GM18505 (cell line): ENCODE measurements around the gene KRTAP10-7.
"Not testable (repeated sequence)": the region's sequence is repeated elsewhere in the genome, so short reads cannot be mapped to it uniquely, and the experiment has no call there.

ENCODE experiments used
- ATAC-seq: cut with Tn5 transposase; IDR thresholded peaks from one replicate; pipeline ENCODE4 v1.9.1; 2021; ENCODE audit not compliant: unreplicated experiment
- POLR2A ChIP-seq: IDR thresholded peaks from 4 replicates; pipeline ENCODE4 v1.6.1; 2011; ENCODE audit warnings: borderline replicate concordance; ENCODE audit not compliant: insufficient read depth, insufficient read length; ENCODE audit errors: extremely low read depth

Gene KRTAP10-7

DNA sequence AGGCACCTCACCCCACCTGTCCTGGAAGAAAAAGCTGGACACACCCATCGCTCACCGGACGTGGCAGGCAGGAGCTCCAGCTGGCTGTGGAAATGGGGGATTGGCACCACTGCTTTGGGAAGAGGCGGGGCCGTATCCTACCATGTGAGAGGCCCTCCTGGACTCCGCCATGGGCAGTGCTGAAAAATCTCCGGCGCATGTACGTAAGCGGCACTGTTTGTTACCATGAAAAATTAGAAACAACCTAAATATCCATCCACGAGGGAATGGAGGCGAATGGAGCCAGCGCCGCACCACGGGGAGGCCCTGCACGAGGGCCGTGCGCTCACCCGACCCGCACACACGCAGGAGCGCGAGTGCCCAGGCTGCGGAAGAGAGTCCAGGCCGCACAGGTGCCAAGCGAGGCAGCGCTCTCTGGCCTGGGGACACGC, 14.6 kb downstream of the KRTAP10-7 start:
- no peak for ATAC-seq
- no peak for TF ChIP-seq POLR2A

DNA sequence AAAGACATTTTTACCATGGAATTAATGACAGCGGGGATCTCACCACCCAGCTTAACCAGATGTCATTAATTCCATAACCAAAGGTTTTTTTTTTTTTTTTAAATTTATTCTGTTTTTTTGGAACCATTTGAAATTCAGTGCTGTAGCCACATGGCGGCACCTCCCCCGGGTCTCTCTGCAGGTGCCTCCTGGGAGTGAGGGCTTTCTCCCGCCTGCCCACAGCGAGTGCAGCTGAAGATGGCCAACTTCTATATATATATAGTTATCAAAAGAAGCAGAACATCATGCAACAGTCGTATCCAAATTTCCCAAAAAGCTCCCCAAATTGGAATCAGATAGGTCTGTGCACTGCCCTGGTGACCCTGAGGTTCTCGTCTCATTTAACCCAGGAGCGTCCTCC, 15.1 kb downstream of the KRTAP10-7 start:
- TF ChIP-seq POLR2A, result no peak
- ATAC-seq, result no peak

- no peak for TF ChIP-seq POLR2A
- ATAC-seq, result no peak
These were observed 15.7 kb downstream of the KRTAP10-7 start for GRCh38 chr21:44615911-44616590.

- no peak for TF ChIP-seq POLR2A
- ATAC-seq, result no peak
These were observed 16.2 kb downstream of the KRTAP10-7 start for GRCh38 chr21:44616591-44616926.

GRCh38 chr21:44617071-44617501, 16.7 kb downstream of the KRTAP10-7 start:
- TF ChIP-seq POLR2A, result no peak

DNA sequence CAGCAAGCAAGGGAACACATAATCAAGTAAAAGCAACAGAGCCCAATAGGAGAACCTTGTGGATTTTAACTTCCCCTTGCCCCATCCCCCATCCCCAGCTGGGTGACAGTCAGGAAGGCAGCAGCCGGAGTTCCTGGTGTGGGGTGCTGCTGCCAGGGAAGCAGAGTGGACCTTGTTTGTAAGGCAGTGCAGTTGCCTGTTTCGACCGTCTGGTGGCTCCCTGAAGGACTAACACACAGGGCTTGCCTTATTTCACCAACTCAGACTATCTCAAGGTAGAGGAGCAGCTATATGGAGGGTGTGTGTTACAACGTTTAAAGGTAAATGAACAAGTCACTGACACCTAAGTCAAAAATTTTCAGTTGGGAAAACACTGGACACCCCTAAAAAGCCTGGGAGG, 18.1 kb downstream of the KRTAP10-7 start:
- no peak for ATAC-seq
- no peak for TF ChIP-seq POLR2A

More at GRCh38 chr21:44617071-44617501, 16.7 kb downstream of the KRTAP10-7 start:
- no peak for ATAC-seq

GRCh38 chr21:44618909-44619308, 18.5 kb downstream of the KRTAP10-7 start:
- ATAC-seq, result no peak
- TF ChIP-seq POLR2A, result no peak

GRCh38 chr21:44619886-44620285, 19.5 kb downstream of the KRTAP10-7 start:
- no peak for ATAC-seq
- TF ChIP-seq POLR2A, result no peak

GRCh38 chr21:44623575-44623974, 23.2 kb downstream of the KRTAP10-7 start:
- no peak for ATAC-seq
- no peak for TF ChIP-seq POLR2A

DNA sequence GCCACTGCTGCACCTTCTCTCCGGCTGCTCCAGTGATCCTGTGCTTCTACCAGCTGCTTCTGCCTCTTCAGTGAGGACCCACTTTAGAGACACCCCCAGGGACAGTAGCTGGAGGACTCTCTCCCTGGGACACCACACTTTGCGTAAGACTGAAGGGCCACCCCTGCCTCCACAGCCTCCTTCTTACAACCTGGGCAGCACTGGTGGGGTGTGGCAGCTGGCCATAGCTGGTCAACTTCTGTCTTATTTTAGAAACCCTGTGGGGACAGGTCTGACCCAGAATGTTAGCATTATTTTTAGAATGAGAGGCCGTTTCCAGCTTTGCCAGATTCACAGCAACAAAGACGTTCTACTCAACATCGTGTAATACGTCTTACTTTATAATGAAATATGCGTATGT, 25.4 kb downstream of the KRTAP10-7 start:
- ATAC-seq, result no peak

DNA sequence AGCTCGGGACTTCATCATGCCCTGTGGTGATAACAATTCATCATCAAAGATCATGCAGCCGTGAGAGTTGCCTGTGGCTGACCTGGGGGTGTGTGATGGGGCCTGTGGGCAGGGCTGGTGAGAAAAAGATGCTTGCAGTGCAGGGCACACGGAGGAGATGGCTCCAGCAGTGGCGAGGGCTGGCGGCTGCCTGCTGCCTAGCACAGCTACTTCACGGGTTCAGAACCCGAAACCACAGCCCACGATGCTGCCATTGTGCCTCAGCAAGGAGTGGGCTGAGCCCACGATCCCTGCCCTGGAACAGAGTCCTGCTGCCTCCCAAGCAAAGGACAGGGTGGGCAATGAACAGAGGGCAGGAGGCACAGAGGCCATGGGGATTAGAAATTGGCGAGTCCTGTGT, 25.9 kb downstream of the KRTAP10-7 start:
- no peak for ATAC-seq
- TF ChIP-seq POLR2A, result no peak

More for the DNA sequence above, 25.4 kb downstream of the KRTAP10-7 start:
- TF ChIP-seq POLR2A, result no peak

GRCh38 chr21:44626673-44627143, 26.3 kb downstream of the KRTAP10-7 start, which contains the start of gene KRTAP10-9:
Gene KRTAP10-9 (plus strand): TSS chr21:44627093. CDS start chr21:44627172, 79 bp downstream.
- no peak for ATAC-seq
- TF ChIP-seq POLR2A, result no peak

DNA sequence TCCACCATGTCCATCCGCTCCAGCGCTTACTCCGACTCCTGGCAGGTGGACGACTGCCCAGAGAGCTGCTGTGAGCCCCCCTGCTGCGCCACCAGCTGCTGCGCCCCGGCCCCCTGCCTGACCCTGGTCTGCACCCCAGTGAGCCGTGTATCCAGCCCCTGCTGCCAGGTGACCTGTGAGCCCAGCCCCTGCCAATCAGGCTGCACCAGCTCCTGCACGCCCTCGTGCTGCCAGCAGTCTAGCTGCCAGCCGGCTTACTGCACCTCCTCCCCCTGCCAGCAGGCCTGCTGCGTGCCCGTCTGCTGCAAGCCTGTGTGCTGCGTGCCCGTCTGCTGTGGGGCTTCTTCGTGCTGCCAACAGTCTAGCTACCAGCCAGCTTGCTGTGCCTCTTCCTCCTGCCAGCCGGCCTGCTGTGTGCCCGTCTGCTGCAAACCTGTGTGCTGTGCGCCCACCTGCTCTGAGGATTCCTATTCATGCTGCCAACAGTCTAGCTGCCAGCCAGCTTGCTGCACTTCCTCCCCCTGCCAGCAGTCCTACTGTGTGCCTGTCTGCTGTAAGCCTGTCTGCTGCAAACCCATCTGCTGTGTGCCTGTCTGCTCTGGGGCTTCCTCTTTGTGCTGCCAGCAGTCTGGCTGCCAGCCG, 26.9 kb downstream of the KRTAP10-7 start:
- ATAC-seq, result not testable (repeated sequence)

- not testable (repeated sequence) for ATAC-seq
These were observed 27.4 kb downstream of the KRTAP10-7 start for GRCh38 chr21:44627831-44628233.

DNA sequence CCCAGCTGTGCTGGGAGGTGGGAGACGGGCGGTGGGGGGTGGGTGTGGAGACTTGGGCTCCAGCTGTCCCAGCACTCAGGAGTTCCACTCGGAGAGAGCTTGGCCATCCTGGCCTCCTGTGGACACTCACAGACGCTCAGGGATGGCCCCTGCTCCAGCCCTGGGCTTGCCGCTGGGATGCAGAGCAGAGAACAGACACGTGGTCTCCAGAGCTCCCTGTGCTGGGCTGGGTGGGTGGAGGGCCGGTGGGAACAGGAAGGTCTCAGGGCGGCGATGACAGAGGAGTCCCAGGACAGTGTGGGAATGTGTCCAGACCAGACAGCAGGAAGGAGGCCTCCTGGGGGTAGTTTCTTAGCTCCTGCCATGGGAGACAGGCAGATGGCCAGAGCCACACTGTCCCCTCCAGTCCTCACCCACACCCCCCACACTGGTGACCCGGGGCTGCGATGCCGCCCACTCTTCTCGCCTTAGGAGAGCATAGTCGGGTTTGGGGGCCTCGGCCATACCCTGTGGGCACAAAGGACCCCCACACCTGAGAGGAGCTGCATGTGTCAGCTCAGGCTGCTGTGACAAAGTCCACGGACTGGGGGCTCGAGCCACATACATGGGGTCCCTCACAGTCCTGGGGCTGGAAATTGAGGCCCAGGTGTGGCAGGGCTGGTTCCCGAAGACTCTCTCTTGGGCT, 28.5 kb downstream of the KRTAP10-7 start:
- no peak for ATAC-seq

More for the DNA sequence above, 28.5 kb downstream of the KRTAP10-7 start:
- no peak for TF ChIP-seq POLR2A
